ENCODE results near the gene AZU1.
"Not testable (repeated sequence)": the region's sequence is repeated elsewhere in the genome, so short reads cannot be mapped to it uniquely, and the experiment has no call there.

AZU1 gene

DNA sequence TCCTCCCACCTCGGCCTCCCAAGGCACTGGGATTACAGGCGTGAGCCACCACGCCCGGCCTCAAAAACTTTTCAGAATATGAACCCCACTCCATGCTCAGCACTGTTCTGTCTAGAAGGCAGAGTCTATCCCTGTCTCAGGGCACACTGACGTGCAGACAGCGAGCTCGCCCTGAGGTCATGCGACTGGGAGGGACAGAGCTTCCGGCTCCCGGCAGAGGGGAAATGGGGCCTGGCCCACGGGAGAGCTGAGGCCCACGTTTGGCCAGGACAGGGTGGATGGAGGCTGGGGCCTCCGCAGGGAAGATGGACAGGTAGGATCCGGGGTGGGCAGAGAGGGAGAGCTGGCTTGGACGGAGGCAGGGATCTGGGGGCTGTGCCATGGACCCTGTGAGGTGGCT lies 2.8 kb upstream of the AZU1 start:
- in situ Hi-C loops (cut with MboI; ENCODE audit: low sequenced_read_pairs) = no loop called here

DNA sequence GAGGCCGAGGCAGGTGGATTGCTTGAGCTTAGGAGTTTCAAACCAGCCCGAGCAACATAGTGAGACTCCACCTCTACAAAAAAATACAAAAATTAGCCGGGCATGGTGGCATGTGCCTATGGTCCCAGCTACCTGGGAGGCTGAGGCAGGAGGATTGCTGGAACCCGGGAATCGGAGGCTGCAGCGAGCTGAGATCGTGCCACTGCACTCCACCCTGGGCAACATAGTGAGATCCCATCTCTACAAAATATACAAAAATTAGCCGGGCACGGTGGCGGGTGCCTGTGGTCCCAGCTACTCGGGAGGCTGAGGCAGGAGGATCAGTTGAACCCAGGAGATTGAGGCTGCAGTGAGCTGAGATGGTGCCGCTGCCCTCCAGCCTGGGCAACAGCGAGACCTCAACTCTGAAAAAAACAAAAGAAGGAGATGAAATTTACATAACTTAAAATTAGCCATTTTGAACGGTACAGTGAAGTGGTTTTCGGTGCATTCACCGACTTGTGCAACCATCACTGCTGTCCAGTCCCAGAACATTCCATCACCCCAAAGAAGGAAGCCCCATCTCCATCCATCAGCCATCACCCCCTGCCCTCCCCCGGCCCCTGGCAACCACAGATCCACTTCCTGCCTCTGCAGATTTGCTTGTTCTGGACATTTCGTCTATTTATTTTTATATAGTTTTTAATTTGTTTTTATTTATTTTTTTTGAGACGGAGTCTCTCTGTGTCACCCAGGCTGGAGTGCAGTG lies 1.6 kb upstream of the AZU1 start:
- in situ Hi-C loops (cut with MboI; ENCODE audit: low sequenced_read_pairs) = no loop called here

DNA sequence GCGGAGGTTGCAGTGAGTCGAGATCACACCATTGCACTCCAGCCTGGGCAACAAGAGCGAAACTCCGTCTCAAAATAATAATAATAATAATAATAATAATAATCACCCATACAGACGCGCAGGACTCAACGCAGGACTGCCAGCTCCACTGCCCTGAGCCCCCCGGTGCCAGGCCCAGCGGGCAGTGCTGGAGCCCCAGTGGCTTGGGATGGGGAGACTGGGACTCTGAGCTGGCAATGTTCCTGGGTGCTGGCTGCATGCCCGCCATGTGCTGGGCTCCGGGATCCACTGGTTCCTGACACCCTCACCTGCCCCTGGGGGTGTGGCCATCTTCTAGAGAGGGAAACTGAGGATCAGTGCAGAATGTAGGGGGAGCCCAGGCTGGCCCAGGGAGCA lies 325 bp upstream of the AZU1 start:
- in situ Hi-C loops (cut with MboI; ENCODE audit: low sequenced_read_pairs) = no loop called here

DNA sequence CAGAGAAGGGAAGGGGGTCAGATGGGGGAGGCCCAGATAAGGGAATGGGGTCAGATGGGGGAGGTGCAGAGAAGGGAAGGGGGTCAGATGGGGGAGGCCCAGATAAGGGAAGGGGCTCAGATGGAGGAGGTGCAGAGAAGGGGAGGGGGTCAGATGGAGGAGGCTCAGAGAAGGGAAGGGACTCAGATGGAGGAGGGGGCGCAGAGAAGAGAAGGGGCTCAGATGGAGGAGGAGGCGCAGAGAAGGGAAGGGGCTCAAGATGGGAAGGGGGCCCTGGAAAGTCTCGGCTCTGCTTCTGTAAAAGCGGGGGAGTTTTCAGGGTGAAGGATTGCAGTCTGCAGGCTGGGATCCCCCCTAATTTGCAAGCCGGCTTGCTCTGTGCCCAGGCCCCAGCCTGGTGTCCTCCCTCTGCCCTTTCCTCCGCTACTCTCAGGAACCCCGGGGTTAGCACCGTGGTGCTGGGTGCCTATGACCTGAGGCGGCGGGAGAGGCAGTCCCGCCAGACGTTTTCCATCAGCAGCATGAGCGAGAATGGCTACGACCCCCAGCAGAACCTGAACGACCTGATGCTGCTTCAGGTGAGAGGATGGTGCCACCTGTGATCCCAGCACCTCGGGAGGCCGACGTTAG lies 1.6 kb downstream of the AZU1 start:
- in situ Hi-C loops (cut with MboI; ENCODE audit: low sequenced_read_pairs) = no loop called here

DNA sequence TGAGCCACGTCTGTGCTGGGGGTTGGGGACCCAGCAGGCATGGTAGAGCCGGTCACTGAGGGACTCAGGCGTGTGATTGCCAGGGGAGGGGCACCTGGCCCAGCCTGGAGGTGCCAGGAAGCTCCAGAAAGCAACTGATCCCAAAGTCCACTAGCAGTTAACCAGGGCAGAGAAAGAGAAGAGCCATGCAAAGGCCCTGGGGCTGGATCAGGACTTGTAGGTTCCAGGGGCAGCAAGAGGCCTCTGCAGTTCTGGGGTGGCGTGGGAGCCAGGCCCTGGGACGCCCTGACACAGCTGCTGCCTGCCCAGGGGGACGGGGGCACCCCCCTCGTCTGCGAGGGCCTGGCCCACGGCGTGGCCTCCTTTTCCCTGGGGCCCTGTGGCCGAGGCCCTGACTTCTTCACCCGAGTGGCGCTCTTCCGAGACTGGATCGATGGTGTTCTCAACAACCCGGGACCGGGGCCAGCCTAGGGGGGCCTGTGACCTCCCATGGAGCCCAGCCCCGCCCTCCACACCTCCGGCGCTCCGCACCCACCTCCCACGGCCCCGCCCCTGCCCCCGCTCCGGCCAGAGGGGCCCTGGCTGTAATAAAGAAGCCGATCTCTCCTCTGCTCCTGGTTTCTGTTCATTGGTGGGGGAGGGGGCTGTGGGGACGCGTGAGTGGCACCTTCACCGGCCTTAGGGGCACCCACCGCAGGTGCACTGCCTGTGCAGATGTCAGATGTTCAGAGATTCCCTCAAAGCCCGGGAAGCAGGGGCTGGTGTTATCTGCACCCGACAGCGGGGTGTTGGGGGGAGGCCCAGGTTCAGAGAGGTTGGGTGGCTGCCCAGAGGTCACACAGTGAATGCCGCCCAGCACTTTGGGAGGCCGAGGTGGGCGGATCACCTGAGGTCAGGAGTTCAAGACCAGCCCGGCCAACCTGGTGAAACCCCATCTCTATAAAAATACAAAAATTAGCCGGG lies 4.1 kb downstream of the AZU1 start:
- in situ Hi-C loops (cut with MboI; ENCODE audit: low sequenced_read_pairs) = no loop called here

DNA sequence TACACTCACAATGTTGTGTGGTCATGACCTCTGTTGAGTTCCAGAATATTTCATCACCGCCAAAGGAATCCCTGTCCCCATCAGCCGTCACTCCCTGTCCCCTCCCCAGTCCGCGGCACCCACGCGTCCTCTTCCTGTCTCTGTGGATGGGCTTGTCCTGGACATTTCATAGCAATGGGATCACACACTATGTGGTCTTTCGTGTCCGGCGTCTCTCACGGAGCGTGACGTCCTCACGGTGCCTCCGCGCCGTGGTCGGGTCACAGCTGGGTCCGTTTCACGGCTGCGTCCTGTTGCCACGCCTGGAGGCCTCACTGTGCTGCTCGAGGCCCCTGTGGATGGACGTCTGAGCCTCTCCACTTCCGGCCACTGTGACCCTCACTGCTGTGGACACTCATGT lies 6.6 kb downstream of the AZU1 start:
- in situ Hi-C loops (cut with MboI; ENCODE audit: low sequenced_read_pairs) = no loop called here

DNA sequence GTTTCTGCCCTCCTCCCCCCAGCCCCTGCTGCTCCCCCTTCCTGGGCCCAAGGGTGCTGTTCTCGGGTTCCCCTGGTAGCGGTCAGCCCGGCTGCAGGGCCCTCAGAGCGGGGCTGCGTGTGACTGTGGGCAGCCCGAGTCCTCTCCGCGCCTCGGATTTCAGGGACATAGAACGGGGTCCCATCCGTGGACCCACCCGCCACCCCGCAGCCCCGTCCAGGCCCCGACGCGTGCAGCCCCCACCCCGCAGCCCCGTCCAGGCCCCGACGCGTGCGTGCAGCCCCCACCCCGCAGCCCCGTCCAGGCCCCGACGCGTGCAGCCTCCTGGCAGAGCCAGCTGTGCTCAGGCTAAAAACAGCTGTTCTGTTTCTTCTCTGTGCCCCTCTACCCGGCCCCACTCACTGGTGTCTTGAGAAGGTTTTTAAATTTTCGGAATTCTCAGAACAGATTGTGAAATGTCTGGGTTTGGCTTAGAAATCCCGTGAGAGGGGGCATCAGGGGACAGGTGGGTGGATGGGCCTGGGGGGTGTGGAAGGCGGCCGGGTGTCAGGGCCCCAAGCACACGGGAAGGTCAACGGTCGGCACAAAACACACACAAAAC lies 7.7 kb downstream of the AZU1 start:
- in situ Hi-C loops (cut with MboI; ENCODE audit: low sequenced_read_pairs) = no loop called here

DNA sequence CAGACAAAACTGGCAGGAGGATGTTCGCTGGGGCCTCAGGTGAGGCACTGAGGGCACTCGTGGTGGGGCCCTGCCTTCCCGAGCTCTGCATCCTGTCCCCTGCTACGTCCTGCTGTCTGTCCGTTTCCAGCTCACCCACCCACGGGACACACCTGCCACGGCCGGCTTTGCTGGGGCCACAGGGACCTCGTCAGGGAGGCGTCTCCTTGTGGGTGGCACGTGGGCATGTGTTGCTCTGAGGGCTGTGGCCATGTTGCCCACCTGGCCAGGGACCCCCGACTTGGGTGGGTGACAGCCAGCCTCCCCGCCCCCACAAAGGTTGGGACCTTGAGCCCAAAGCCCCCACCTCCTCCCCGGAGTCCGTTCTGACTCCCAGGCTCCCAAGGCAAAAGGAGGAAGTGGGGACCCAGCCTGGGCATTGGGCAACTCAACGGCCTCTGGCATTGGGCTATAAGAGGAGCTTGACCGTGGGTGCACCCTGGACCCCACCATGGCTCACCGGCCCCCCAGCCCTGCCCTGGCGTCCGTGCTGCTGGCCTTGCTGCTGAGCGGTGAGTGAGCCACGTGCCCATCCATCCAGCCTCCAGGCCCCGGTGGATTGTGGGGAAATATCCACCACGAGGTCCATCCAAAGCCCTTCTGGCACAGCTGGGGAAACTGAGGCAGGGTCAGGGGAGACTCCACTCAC lies 13.0 kb downstream of the AZU1 start, which contains the start of gene PRTN3:
Gene PRTN3 (plus strand): TSS at position 481 of the 688 bp plus-strand sequence. CDS start 10 bp downstream, at position 491.
- in situ Hi-C loops (cut with MboI; ENCODE audit: low sequenced_read_pairs) = no loop called here

DNA sequence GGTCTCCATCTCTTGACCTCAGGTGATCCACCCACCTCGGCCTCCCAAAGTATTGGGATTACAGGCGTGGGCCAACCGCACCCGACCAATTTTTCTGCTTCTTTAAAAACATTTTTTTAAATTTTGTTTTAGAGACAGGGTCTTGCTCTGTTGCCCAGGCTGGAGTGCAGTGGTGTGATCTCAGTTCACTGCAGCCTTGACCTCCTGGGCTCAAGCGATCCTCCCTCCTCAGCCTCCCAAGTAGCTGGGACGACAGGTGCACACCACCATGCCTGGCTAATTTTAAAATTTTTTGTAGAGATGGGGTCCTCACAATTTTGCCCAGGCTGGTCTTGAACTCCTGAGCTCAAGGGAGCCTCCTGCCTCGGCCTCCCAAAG lies 15.2 kb downstream of the AZU1 start:
- in situ Hi-C loops (cut with MboI; ENCODE audit: low sequenced_read_pairs) = not testable (repeated sequence)

DNA sequence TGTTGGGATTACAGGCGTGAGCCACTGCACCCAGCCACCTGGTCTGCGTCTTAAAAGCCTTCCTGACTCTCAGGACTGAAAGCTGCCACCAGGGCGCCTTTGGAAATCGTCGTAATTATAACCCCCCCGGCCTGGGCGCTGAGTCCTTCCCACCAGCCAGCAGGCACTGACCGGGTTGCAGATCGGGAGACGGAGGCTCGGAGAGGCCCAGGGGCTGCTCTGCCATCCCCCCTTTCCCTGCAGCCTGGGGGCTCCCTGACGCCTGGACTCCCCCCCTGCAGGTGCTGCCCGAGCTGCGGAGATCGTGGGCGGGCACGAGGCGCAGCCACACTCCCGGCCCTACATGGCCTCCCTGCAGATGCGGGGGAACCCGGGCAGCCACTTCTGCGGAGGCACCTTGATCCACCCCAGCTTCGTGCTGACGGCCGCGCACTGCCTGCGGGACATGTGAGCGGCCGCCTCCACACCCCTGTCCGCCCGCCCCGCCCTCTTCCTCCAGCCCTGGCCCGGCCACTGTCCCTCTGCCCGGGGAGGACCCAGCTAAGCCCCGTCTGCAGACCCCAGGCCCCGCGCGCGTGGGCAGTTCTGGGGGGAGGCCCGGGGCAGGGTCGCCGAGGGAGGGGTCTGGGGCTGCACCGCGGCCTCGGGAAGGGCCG lies 15.7 kb downstream of the AZU1 start:
- in situ Hi-C loops (cut with MboI; ENCODE audit: low sequenced_read_pairs) = no loop called here

DNA sequence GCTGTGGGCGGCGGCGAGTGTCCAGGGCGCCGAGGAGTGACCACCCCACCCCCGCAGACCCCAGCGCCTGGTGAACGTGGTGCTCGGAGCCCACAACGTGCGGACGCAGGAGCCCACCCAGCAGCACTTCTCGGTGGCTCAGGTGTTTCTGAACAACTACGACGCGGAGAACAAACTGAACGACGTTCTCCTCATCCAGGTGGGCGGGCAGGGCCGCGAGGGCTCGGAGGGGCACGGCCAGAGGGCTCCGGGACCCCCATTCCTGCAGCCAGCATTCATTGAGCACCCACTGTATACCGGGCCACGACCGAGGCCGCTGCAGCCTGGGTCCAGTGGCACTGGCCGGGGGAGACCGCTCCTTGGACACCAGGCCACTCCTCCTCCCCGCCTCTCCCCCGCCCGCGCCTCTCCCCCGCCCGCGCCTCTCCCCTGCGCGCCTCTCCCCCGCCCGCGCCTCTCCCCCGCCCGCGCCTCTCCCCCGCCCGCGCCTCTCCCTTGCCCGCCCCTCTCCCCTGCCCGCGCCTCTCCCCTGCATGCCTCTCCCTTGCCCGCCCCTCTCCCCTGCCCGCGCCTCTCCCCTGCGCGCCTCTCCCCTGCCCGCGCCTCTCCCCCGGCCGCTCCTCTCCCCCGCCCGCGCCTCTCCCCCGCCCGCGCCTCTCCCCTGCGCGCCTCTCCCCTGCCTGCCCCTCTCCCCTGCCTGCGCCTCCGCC lies 16.4 kb downstream of the AZU1 start:
- in situ Hi-C loops (cut with MboI; ENCODE audit: low sequenced_read_pairs) = no loop called here

DNA sequence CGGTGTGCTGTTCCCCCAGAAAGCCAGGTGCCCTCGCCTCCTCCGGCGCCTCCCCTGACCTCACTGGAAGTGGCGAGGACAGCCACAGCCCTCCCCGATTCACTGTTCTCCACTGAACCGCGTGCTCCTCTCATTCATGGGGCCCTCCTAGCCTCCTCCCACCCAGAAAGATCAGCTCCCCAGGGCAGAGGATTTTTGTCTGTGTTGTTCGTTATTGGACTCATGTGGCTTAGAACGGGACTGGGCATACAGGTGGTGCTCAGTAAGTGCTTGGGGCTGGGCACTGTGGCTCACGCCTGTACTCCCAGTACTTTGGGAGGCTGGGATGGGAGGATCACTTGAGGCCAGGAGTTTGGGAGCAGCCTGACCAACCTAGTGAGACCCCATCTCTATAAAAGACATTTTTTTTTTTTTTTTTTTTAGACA lies 16.9 kb downstream of the AZU1 start:
- in situ Hi-C loops (cut with MboI; ENCODE audit: low sequenced_read_pairs) = no loop called here

DNA sequence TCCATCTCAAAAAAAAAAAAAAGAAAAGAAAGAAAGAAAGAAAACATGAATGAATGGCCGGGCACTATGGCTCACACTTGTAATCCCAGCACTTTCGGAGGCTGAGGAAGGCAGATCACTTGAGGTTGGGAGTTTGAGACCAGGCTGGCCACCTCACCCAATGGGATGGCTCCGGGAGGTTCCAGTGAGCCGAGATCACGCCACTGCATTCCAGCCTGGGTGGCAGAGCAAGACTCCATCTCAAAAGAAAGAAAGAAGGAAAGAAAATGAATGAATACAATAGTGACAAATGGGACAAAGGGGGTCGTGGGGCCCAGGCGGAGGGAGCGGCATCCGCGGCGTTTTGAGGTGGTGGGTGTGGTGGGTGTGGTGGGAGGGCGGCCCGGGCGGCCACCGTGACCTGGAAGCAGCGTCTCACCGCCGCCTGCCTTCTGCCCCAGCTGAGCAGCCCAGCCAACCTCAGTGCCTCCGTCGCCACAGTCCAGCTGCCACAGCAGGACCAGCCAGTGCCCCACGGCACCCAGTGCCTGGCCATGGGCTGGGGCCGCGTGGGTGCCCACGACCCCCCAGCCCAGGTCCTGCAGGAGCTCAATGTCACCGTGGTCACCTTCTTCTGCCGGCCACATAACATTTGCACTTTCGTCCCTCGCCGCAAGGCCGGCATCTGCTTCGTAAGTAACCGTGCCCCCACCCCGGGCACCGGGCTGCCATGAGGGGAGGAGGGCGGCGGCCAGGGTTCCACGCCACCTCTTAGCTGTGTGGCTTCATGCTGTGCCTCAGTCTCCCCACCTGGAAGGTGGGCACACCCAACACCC lies 18.3 kb downstream of the AZU1 start:
- in situ Hi-C loops (cut with MboI; ENCODE audit: low sequenced_read_pairs) = no loop called here

DNA sequence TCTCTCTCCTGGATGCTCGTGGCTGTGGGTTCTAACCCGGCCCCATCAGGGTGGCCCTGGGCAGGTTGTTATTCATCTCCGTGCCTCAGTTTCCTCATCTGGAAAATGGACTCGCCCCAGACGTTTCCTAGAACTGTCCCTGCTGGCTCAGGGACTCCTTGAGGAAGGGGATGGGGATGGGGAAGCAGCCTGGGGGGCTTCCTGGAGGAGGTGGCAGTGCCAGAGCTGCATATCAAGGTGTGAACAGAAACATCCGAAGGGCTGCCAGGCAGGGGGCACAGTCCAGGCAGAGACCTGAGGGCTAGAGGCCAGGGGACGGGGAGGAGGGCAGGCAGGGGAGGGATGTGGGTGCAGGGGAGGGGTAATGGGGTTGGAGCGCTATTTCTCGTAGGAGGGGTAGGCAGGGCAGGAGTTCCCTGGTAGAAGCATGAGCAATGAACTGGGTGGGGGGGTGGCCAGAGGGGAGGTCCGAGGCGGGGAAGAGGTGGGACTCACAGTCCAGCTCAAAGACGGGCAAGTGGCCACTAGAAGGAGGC lies 20.8 kb downstream of the AZU1 start:
- in situ Hi-C loops (cut with MboI; ENCODE audit: low sequenced_read_pairs) = no loop called here

DNA sequence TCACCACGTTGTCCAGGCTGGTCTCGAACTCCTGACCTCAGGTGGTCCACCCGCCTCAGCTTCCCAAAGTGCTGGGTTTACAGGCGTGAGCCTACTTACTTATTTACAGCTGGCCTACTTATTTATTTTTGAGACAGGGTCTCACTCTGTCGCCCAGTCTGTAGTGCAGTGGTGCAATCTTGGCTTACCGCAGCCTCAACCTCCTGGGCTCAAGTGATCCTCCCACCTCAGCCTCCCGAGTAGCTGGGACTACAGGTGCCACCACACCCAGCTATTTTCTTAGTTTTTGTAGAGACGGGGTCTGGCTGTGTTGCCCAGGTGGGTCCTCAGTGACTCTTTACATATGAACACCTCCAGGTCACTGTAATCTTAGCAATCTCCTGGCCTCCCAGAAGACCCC lies 21.6 kb downstream of the AZU1 start:
- in situ Hi-C loops (cut with MboI; ENCODE audit: low sequenced_read_pairs) = not testable (repeated sequence)

DNA sequence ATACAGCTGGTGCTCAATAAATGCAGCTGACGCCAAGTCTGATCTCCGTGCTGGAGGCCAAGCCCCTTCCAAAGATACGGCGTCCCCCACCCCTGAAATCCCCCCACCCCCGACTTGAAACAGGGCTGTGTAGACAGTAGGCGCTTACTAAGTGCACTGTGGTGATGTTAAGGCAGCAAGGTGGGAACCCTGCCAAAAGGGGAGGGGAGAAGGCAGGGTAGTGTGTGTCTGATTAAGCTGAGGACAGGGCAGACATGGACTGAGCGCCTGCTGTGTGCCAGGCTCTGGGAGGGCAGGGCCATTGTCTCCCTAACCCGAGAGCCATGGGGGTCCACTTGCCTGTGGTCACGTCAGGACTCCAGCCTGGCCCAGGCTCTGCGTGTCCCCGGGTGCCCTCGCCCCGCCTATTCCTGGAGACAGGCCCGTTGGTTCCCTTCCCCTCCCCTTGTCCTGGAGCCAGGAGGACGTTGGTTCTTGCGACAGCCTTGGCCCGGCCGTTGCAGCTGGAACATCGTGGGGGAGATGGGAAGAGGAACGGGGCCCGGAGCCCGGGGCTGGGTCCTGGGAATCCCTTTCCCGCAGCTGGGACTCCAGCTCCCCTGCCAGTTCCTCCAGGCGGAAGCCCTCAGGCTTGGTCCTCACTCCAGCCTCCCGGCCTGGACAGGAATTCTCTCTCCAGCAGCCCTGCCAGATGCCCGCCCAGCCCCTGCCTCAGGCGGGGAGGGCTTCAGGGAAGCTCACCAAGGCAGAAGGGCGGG lies 22.8 kb downstream of the AZU1 start:
- in situ Hi-C loops (cut with MboI; ENCODE audit: low sequenced_read_pairs) = loop anchor here (25.0 kb wide), 1 partner anchor 137 kb away; the partner anchor contains the start of gene WDR18

DNA sequence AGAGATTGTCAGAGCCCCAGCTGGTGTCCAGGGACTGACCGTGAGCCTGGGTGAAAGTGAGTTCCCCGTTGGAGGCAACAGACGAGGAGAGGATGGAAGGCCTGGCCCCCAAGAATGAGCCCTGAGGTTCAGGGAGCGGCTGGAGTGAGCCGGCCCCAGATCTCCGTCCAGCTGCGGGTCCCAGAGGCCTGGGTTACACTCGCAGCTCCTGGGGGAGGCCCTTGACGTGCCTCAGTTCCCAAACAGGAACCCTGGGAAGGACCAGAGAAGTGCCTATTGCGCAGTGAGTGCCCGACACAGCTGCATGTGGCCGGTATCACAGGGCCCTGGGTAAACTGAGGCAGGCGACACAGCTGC lies 23.3 kb downstream of the AZU1 start:
- in situ Hi-C loops (cut with MboI; ENCODE audit: low sequenced_read_pairs) = loop anchor here (25.0 kb wide), 1 partner anchor 136 kb away; the partner anchor contains the start of gene WDR18
